Endothelial cell of umbilical vein (primary cell): ENCODE measurements around the gene HEYL. TPM values are rescaled to one million over a fixed set of nuclear protein-coding genes. Genes with fewer than 3 reads are reported as not detected.

Experiments
- BruUV-seq: library from RNA; stranded (reverse); fragments of 400-500 nt; replicated peaks from 2 replicates; lab custom pipeline; 2021; lab: Mats Ljungman, UMichigan
- CTCF ChIA-PET: fragments of 300-600, 350-600 bp; sonication (Branson Sonifier 250); formaldehyde crosslinking; loops from one replicate; lab custom pipeline; 2021; ENCODE audit warnings: antibody characterized with exemption, inconsistent platforms; lab: Charles Lee
- POLR2A ChIA-PET: fragments of 300-600, 350-600 bp; sonication (Branson Sonifier 250); formaldehyde crosslinking; loops from one replicate; lab custom pipeline; 2021; ENCODE audit warnings: antibody characterized with exemption, inconsistent platforms; lab: Charles Lee
- DNase-seq: peaks from one replicate; pipeline ENCODE4 v3.0.0-alpha.2; 2011; ENCODE audit warnings: low read depth, low spot score
- FAIRE-seq: peaks from 2 replicates; lab custom pipeline; 2011; peaks lifted over from hg19 to GRCh38; lab: Jason Lieb, UNC
- H2AFZ ChIP-seq: 2 replicates; pipeline ENCODE4 v1.6.0; 2012; ENCODE audit warnings: low read depth, low read length, control low read depth, inconsistent platforms
- H3K27ac ChIP-seq: 2 replicates; pipeline ENCODE4 v1.5.1; 2011; ENCODE audit warnings: low read depth, mild to moderate bottlenecking, control low read depth, low read length, moderate library complexity; ENCODE audit not compliant: insufficient read depth
- H3K27me3 ChIP-seq, 2 experiments: 2 replicates each; pipeline versions ENCODE4 v1.6.0 to v1.6.1; 2011; ENCODE audit warnings: low read length in 2 of 2, mixed read lengths in 1 of 2; ENCODE audit not compliant: control insufficient read depth in 2 of 2, insufficient read depth in 2 of 2
- H3K36me3 ChIP-seq, 2 experiments: 2 replicates in 1 of 2; 3 replicates in 1 of 2; pipeline ENCODE4 v1.5.1; 2011; ENCODE audit warnings: low read length in 2 of 2, mild to moderate bottlenecking in 1 of 2, moderate library complexity in 1 of 2; ENCODE audit not compliant: control insufficient read depth in 2 of 2, insufficient read depth in 2 of 2; ENCODE audit errors: extremely low read depth in 1 of 2
- H3K4me1 ChIP-seq: 3 replicates; pipeline ENCODE4 v1.5.1; 2011; ENCODE audit warnings: mild to moderate bottlenecking, low read length; ENCODE audit not compliant: control insufficient read depth, insufficient read depth; ENCODE audit errors: extremely low read depth
- H3K4me2 ChIP-seq: 2 replicates; pipeline ENCODE4 v1.6.1; 2011; ENCODE audit warnings: low read length, control low read depth, mixed read lengths; ENCODE audit not compliant: insufficient read depth
- H3K4me3 ChIP-seq, 3 experiments: fragments of 200-600 bp in 1 of 3; sonication (generic), shearing (Covaris generic) in 1 of 3; replicated peaks in 1 of 3; 2 replicates each; pipeline ENCODE4 v1.5.1; 2011 to 2016; ENCODE audit warnings: control low read depth in 3 of 3, low read length in 3 of 3, mild to moderate bottlenecking in 2 of 3, inconsistent platforms in 1 of 3, low read depth in 1 of 3, moderate library complexity in 1 of 3; ENCODE audit not compliant: insufficient read depth in 1 of 3
- H3K79me2 ChIP-seq: 2 replicates; pipeline ENCODE4 v1.6.0; 2012; ENCODE audit warnings: low read length, inconsistent platforms; ENCODE audit not compliant: control insufficient read depth, insufficient read depth
- H3K9ac ChIP-seq: replicated peaks from 2 replicates; pipeline ENCODE3; 2011; ENCODE audit warnings: low read length, control low read depth; ENCODE audit not compliant: insufficient read depth; ENCODE audit errors: extremely low read depth
- H3K9me1 ChIP-seq: replicated peaks from 3 replicates; pipeline ENCODE4 v1.6.0; 2011; ENCODE audit warnings: mild to moderate bottlenecking, low read length; ENCODE audit not compliant: control insufficient read depth, insufficient read depth; ENCODE audit errors: extremely low read depth
- H3K9me3 ChIP-seq: replicated peaks from 2 replicates; pipeline ENCODE4 v1.5.1; 2012; ENCODE audit warnings: low read length, inconsistent platforms; ENCODE audit not compliant: control insufficient read depth, insufficient read depth
- H4K20me1 ChIP-seq: replicated peaks from 2 replicates; pipeline ENCODE3; 2011; ENCODE audit warnings: mild to moderate bottlenecking, low read length; ENCODE audit not compliant: control insufficient read depth, insufficient read depth; ENCODE audit errors: extremely low read depth
- EZH2 ChIP-seq: IDR thresholded peaks from 2 replicates; pipeline ENCODE4 v1.6.1; 2012; ENCODE audit warnings: borderline replicate concordance, low read depth, mild to moderate bottlenecking, moderate library complexity, low read length, inconsistent platforms; ENCODE audit not compliant: severe bottlenecking
- FOS ChIP-seq: IDR thresholded peaks from 2 replicates; pipeline ENCODE4 v1.6.1; 2011; ENCODE audit warnings: mild to moderate bottlenecking, low read length, moderate library complexity, borderline replicate concordance; ENCODE audit not compliant: insufficient read depth
- GATA2 ChIP-seq: IDR thresholded peaks from 2 replicates; pipeline ENCODE4 v1.7.0; 2011; ENCODE audit warnings: low read depth, mild to moderate bottlenecking, moderate library complexity, mixed read lengths, low read length; ENCODE audit not compliant: insufficient read length, insufficient read depth
- JUN ChIP-seq: IDR thresholded peaks from 2 replicates; pipeline ENCODE4 v1.6.1; 2011; ENCODE audit warnings: borderline replicate concordance, low read depth; ENCODE audit not compliant: insufficient read length, insufficient read depth
- MYC ChIP-seq: IDR thresholded peaks from one replicate; pipeline ENCODE4 v1.6.1; 2011; ENCODE audit warnings: mild to moderate bottlenecking, low read depth, low read length
- POLR2A ChIP-seq: IDR thresholded peaks from 2 replicates; pipeline ENCODE4 v1.6.1; 2012; ENCODE audit warnings: low read depth, mild to moderate bottlenecking, control low read depth, low read length
- POLR2AphosphoS5 ChIP-seq: IDR thresholded peaks from 2 replicates; pipeline ENCODE4 v1.6.1; 2012; ENCODE audit warnings: low read depth, mild to moderate bottlenecking, control low read depth, low read length, moderate library complexity; ENCODE audit not compliant: insufficient read depth
- dilution Hi-C: fragments of 300-500 bp; cut with MboI; formaldehyde crosslinking; loops from one replicate; pipeline ENCODE4 v1.15.0; 2019; ENCODE audit warnings: low sequenced_read_pairs; ENCODE audit not compliant: extremely low pct_ligation_motif_present
- intact Hi-C: fragments of 100-400 bp; cut with micrococcal nuclease; formaldehyde crosslinking; loops from one replicate; pipeline ENCODE4 v1.10.0; 2022
- polyA plus RNA-seq, 4 experiments: library from polyadenylated mRNA; depleted of rRNA in 3 of 4; stranded (reverse) in 3 of 4; unstranded in 1 of 4; fragments of >200 nt; gene quantifications; 2 replicates each; pipeline versions ENCODE4 v1.2.1 to v1.2.3, GENCODE V29; 2011 to 2012; ENCODE audit warnings: missing spikeins in 1 of 4
- total RNA-seq: library from RNA; stranded (reverse); gene quantifications from 2 replicates; pipeline ENCODE4 v1.2.3, GENCODE V29; 2021
- TF ChIP-seq, protein P1 (sequence below): IDR thresholded peaks from 2 replicates; pipeline ENCODE4 v1.6.1; 2011; ENCODE audit not compliant: insufficient read depth, insufficient read length
- TF ChIP-seq, protein P2 (sequence below), 2 donors: IDR thresholded peaks; 1 replicate in 1 of 2; 2 replicates in 1 of 2; pipeline ENCODE4 v1.5.1; 2011; ENCODE audit warnings: low read length in 2 of 2, mild to moderate bottlenecking in 2 of 2, moderate library complexity in 2 of 2, control low read depth in 1 of 2, inconsistent platforms in 1 of 2, low read depth in 1 of 2; ENCODE audit not compliant: insufficient read depth in 1 of 2; ENCODE audit errors: extremely low read depth in 1 of 2

The HEYL gene
- total and polyA plus RNA-seq, 2 donors (not counting 3 experiments of a cell fraction or from before 2014, with no cell fraction given) = not detected

DNA sequence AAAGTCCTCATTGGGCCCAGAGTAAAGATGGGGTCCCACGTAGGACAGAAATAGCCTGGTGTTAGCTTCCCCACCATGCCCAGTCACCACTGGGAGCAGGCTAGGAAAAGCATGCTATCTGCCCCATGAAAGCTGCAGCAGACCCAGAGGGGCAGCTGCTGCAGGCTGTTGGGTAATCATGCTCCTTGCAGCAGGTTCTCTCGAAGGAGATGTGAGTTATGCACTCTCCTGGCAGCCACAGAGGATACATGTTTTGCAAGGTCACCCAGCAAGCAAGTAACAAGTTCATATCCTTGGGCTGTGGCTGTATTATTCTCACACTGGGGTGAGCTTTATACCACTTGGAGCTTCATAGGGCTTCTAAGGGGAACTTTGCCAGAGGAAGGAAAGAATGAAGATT lies 9.1 kb upstream of the HEYL start:
- Histone ChIP-seq H3K4me2 (no peak overlapping the region), H3K36me3 (no peaks in the 10 kb centered on the region), H3K9ac (no peak overlapping the region), H4K20me1 (no peaks in the 10 kb centered on the region), H3K4me1 (no peaks in the 10 kb centered on the region), H3K27me3 (peaks cover 14 to 17% of the 10 kb centered on the region in 2 experiments), H2AFZ (no peak overlapping the region), H3K27ac (no peak overlapping the region), H3K4me3 (no peak overlapping the region), H3K79me2 (no peaks in the 10 kb centered on the region), H3K9me1 (no peaks in the 10 kb centered on the region), H3K9me3 (no peaks in the 10 kb centered on the region)
- DNase-seq (no peak), FAIRE-seq (no peak)
- dilution Hi-C loops (no loop called here), intact Hi-C loops (no loop called here)
- CTCF ChIA-PET = interaction anchor here (0.8 to 5.2 kb wide), 4 partner anchors 9 to 65 kb away, joined by 3 to 64 read pairs (median 22); no protein-coding TSS in a partner anchor
- TF ChIP-seq FOS (no peak), EZH2 (no peak), POLR2A (no peak), JUN (no peak), POLR2AphosphoS5 (no peak), MYC (no peak), GATA2 (no peak)
- TF ChIP-seq, protein P1, sequence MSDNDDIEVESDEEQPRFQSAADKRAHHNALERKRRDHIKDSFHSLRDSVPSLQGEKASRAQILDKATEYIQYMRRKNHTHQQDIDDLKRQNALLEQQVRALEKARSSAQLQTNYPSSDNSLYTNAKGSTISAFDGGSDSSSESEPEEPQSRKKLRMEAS = no peak
- TF ChIP-seq, protein P2, sequence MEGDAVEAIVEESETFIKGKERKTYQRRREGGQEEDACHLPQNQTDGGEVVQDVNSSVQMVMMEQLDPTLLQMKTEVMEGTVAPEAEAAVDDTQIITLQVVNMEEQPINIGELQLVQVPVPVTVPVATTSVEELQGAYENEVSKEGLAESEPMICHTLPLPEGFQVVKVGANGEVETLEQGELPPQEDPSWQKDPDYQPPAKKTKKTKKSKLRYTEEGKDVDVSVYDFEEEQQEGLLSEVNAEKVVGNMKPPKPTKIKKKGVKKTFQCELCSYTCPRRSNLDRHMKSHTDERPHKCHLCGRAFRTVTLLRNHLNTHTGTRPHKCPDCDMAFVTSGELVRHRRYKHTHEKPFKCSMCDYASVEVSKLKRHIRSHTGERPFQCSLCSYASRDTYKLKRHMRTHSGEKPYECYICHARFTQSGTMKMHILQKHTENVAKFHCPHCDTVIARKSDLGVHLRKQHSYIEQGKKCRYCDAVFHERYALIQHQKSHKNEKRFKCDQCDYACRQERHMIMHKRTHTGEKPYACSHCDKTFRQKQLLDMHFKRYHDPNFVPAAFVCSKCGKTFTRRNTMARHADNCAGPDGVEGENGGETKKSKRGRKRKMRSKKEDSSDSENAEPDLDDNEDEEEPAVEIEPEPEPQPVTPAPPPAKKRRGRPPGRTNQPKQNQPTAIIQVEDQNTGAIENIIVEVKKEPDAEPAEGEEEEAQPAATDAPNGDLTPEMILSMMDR (IDR thresholded peaks at IDR 0.05; ENCODE audit: extremely low read depth in 1 of 2, insufficient read depth in 1 of 2, low read depth in 1 of 2, low read length in 2 of 2) = no peak
- POLR2A ChIA-PET = no interaction called here
- no TSS peak for BruUV-seq
